Measurements from ENCODE around the gene GTF2IRD1.
"Not testable (repeated sequence)": the region's sequence is repeated elsewhere in the genome, so short reads cannot be mapped to it uniquely, and the experiment has no call there.

Gene GTF2IRD1

GRCh38 chr7:74430961-74431466 is 22.7 kb upstream of the GTF2IRD1 start:
- no peak for DNase-seq (ENCODE audit: low spot score)

- not testable (repeated sequence) for DNase-seq (ENCODE audit: low spot score)
These were observed 16.5 kb upstream of the GTF2IRD1 start for GRCh38 chr7:74437291-74437571.

DNA sequence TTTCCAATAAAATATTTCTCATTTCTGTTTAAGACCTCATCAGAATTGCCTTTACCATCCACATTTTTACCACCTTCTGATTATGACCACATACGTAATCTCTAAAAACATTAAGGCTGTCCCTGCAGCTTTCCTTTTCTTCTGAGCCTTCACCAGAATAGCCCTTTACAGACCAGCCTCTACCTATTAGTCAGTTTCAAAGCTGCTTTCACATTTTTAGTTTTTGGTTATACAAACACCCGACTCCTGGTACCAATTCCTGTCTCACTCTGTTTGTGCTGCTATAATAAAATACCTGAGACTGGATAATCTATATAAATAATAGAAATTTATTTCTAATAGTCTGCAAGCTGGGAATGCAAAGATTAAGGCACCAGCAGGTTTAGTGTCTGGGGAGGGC is 15.4 kb upstream of the GTF2IRD1 start:
- DNase-seq (ENCODE audit: low spot score) = no peak

GRCh38 chr7:74439541-74439940 is 14.2 kb upstream of the GTF2IRD1 start:
- DNase-seq (ENCODE audit: low spot score) = no peak

DNA sequence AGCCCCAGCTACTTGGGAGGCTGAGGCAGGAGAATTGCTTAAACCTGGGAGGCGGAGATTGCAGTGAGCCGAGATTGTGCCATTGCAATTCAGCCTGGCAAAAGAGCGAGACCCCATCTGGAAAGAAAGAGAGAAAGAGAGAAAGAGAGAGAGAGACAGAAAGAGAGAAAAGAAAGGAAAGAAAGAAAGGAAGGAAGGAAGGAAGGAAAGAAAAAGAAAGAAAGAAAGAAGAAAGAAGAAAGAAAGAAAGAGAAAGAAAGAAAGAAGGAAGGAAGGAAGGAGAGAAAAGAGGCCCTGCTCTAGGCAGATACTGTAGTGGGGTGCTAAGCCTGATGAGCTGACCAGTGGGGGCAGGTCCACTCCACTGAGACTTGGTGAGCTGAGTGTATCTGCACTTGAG is 13.6 kb upstream of the GTF2IRD1 start:
- DNase-seq (ENCODE audit: low spot score) = not testable (repeated sequence)

DNA sequence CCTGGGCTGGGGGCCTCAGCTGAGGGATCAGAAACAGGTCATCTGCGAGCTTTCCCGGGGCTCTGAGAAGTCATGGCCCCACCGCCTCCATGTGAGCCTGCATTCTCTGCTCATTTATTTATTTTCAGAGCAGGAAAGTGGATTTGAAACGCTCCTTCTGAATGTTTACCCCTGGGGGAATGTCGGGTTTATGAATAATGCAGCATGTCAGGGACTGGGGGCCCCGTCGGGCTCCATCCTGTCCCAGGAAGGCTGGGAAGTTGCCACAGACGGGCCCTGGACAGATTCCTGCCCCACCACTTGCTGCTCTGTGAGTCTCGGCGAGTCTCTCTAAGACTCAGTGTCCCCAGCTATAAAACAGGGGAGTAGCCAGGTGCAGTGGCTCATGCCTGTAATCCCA is 11.9 kb upstream of the GTF2IRD1 start:
- no peak for DNase-seq (ENCODE audit: low spot score)

DNA sequence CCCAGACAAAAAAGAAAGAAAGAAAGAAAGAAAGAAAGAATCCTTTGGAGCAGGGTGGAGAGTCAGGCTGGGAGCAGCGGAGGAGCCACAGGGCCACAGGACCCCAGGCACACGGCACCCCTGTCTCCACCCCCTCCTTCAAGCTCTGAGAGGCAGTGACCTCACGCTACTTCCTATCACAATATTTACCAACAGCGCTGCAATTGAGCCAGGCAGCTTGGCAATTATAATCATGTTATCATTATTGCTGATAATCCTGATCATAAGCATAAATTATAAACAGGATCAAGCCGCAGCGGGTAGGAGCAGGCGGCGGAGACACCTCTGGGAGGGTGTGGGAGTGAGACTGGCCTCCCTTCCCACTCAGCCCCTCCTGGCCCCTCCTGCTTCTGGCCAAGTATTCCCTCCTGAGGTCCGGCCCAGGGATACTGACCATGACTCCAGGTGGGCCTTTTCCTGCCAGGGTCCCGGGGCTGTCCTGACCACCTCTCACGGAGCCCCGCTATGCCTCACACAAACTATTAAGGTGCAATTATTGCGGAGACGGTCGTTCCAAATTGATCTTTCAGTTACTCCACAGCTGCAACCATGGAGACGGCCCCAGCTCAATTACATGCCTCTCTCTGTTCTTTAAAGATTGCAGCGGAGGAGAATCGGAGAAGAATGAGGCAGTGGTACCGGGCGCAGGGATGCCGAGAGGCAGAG is 10.0 kb upstream of the GTF2IRD1 start:
- no peak for DNase-seq (ENCODE audit: low spot score)

DNA sequence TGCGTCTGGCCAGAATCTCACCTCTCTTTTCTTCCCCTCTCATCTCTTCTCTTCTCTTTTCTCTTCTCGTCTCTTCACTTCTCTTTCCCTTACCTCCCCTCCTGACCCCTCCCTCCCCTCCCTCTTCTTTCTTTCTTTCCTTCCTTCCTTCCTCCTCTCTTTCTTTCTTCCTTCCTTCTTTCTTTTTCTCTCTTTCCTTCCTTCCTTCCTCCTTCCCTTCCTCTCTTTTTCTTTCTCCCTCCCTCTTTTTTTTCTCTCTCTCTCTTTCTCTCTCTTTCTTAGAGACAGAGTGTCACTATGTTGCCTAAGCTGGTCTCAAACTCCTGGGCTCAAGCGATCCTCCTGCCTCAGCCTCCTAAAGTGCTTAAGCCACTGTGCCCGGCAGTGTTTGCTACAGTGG is 4.6 kb upstream of the GTF2IRD1 start:
- no peak for DNase-seq (ENCODE audit: low spot score)

GRCh38 chr7:74449809-74450397 is 3.8 kb upstream of the GTF2IRD1 start:
- peak; percentile 87 for DNase-seq (ENCODE audit: low spot score)

GRCh38 chr7:74452748-74453321 is 871 bp upstream of the GTF2IRD1 start:
- DNase-seq (ENCODE audit: low spot score) = peak; percentile 51

DNA sequence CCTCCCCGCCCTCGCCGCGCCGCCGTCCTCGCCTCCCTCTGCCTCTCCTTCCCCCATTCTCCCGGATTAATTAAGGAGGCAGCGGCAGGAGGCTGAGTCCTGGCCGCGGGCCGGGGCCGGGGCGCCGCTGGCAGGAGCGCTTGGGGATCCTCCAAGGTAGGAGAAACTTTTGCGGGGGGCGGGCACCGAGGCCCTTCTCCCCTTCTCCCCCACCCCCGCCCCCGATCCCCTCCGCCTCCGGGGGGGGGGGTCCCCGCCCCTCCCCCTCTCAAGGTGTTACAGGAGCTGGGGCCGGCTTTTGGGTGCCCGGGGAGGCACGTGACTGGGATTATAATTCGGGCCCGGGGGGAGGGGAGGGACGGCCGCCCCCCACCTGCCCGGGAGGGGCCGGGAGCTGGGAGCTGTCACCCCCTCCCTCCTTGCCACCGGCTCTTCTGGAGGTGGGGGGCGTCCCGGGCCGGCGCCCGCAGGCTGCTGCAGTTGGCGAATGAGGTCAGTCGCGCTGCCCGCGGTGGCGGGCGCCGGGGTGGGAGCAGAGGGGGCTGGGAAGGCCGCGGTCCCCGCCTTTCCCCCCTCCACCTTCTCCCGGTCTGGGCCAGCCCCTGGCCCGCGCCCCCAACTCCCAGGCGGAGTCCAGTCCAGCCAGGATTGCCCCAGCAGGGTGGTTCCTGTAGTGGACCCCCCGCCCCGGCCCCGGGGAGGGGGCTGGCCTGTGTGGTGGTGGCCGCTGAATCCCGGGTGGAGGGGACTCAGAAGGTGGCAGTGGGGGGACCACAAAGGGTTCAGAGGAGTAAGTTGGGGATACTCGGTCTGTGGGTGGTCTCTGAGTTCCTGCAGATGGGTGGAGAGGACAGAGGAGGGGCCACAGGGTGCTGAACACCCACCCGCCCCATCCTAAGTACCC is 567 bp downstream of the GTF2IRD1 start:
- peak; percentile 36 for DNase-seq (ENCODE audit: low spot score)

GRCh38 chr7:74454925-74455288 is 1.2 kb downstream of the GTF2IRD1 start:
- no peak for DNase-seq (ENCODE audit: low spot score)

- DNase-seq (ENCODE audit: low spot score) = no peak
These were observed 1.6 kb downstream of the GTF2IRD1 start for GRCh38 chr7:74455291-74455804.

DNA sequence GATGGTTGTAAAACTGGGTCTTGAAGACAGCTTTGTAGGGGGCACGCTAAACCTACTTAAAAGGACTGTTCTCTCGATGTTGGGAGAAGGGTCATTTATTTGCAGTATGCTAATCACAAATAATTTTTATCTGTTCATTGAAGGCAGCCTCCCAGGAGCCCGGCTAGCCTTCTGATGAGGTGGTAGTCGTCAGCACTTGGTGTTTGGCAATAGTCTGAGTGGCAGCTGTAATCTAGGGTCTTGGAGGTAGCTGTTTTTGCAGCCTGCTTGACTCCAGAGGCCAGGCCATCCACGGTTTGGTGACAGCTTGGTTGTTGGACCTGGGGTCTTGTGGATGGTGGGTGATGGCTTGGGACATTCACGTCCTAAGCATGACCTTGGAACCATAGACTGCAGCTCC is 2.2 kb downstream of the GTF2IRD1 start:
- DNase-seq (ENCODE audit: low spot score) = no peak

GRCh38 chr7:74457007-74457406 is 3.3 kb downstream of the GTF2IRD1 start:
- no peak for DNase-seq (ENCODE audit: low spot score)

DNA sequence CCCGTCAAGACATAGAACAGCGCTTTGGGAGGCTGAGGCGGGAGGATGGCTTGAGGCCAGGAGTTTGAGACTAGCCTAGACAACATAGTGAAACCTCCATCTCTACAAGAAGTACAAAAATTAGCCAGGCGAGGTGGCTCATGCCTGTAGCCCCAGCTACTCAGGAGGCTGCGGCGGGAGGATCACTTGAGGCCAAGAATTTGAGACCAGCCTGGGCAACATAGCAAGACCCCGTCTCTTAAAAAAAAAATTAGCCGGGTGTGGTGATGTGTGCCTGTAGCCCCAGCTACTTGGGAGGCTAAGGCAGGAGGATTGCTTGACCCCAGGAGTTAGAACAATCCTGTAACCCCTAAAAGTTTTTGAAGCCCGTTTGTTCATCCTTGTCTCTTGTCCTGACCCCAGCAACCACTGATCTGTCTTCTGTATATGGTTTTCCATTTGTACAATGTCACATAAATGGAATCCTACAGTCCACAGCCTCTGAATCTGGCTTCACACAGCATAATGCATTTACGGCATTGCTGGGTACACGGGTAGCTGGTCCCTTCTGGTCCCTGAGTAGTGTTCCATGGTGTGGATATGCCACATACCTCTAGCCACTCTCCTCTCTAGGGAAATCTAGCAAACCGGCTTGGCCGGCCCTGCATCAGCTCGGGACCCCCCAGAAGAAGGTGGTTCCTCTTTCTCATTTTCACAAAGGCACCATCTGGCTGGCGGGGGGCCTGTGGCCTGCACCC is 8.4 kb downstream of the GTF2IRD1 start:
- no peak for DNase-seq (ENCODE audit: low spot score)

DNA sequence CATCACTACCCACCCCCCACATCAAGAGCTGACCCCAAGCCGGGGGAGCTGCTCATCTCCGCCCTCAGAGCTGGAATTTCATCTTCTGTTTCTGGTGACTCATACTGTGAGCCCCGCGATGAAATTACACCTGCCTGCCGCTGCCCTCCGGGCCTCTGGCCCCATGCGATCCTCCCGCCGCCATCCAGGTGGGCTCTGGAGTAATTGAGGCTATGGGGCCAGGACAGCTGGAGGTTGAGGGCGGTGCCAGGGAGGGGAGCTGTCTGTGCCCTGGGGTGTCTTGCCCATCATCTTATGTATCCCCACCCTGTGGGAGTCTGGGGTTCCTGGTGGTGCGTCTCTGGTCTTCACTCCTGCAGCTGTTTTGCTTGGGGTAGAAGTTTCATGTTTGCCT is 9.0 kb downstream of the GTF2IRD1 start:
- DNase-seq (ENCODE audit: low spot score) = no peak

GRCh38 chr7:74464931-74465886 is 11.5 kb downstream of the GTF2IRD1 start:
- DNase-seq (ENCODE audit: low spot score) = no peak

DNA sequence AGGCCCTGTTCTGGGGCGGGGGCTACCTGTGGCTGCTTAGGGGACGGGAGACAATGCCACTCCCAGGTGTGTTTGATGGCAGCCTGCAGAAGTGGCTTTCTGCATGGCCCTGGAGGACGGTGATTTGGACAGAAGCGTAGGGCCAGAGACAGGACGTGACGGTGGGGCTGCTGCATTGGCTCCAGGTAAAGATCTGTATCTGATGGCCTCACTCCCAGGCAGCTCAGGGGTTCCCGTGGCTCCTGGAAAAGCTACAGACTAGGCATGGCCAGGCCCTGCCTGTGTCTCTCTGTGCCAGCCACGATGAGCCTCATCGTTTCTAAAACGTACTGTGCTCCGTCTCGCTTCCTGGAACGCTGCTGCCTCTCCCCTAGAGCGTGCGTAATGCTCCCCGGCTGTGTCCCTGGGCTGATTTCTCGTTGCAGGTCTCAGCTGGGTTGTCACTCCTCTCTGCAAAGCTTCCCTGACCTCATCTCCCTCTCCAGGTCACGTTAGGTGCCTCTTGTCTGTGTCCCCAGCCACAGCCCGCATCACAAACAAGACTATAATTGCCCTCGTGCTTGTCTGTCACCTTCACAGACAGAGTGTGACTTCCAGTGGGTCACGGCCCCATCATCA is 12.6 kb downstream of the GTF2IRD1 start:
- no peak for DNase-seq (ENCODE audit: low spot score)

DNA sequence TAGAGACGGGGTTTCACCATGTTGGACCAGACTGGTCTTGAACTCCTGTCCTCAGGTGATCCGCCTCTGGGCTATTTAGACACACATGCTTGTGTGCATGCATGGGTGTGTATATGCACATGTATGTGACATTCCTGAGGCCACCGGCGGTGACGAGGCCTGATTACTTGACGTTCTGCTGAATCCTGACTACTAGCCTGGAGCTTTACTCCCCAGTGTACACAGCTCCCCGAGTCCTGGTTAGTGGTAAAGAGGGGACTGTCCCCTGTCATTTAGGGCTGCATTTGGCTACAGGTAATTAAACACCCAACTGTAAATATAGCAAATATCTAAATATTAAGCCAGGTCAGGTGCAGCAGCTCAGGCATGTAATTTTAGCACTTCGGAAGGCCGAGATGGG is 14.2 kb downstream of the GTF2IRD1 start:
- DNase-seq (ENCODE audit: low spot score) = no peak
